ENCODE results near the gene GATAD2A.

- TF ChIP-seq TAF1 (IDR thresholded peaks at IDR 0.05; ENCODE audit: borderline replicate concordance, low read depth, low read length), result no peak
- no peak for TF ChIP-seq POLR2AphosphoS5 (IDR thresholded peaks at IDR 0.05; ENCODE audit: low read depth, low read length)
- no peak for TF ChIP-seq POLR2A (IDR thresholded peaks at IDR 0.05; ENCODE audit: low read depth, low read length)
Observed at GRCh38 chr19:19553670-19554069, 148.2 kb downstream of the GATAD2A start.
